NCI-H2227 (cell line): ENCODE data around the gene SAP130.

ENCODE experiments used
- DNase-seq: peaks from one replicate; lab custom pipeline; 2025; ENCODE audit not compliant: unreplicated experiment; lab: John Stamatoyannopoulos, UW

Gene SAP130

DNA sequence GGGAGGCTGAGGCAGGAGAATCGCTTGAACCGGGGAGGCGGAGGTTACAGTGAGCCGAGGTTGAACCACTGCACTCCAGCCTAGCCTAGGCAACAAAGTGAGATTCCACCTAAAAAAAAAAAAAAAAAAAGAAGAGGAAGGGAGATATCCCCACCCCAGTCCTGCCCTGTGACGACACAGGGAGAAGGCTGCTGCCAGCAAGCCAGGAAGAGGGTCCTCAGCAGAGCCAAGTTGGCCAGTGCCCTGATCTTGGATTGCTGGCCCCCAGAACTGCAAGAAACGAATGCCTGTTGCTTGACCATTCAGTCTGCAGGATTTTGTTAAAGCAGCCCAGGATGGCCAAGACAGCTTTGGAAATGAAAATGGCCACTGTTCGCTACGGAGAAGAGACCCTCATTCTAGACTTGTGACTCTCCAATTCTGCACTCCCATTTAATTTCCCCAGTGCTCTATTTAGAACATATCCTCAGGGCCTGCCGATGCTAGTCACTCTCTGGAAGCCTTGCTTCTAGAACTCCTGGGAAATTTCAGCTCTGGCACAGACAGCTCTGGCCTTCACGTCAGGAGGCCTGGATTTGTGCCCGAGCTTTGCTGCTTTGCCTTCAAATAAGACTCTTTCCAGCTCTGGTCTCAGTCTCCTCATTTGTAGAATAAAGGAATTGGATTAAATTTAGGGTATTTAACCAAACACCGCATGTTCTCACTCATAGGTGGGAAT, 126.4 kb downstream of the SAP130 start:
- no peak for DNase-seq

- DNase-seq = no peak
Observed at GRCh38 chr2:127897531-127898211, 130.2 kb downstream of the SAP130 start.

- no peak for DNase-seq
Observed at GRCh38 chr2:127893494-127893893, 134.4 kb downstream of the SAP130 start.

- no peak for DNase-seq
Observed at GRCh38 chr2:127893033-127893432, 134.8 kb downstream of the SAP130 start.

DNA sequence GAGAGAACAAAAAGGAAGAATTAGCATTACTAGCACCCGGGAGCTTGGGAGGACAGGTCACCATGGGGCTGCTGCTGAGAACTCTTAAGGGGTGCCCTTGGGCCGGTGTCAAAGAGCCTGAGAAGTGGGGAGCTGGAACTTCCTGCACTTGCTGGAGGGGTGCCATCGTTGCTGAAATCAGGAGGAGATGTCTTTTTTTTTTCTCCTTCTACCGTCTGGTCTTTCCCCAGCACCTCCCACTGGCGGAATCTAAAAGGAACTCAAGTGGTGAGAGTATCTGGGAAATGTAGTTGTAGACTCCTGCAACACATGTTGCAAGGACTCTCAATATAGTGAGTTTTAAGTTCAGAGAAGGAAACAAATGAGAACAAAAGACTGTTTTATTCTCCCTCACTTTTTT, 136.0 kb downstream of the SAP130 start:
- DNase-seq = no peak
